Tibial nerve (tissue), 3 donors: ENCODE measurements around the gene NTF3.

ENCODE experiments used
- POLR2A ChIP-seq, 2 donors: fragments of 450-650 bp; IDR thresholded peaks; one replicate each; pipeline ENCODE4 v1.6.1; 2017; ENCODE audit warnings: antibody characterized with exemption in 2 of 2, mild to moderate bottlenecking in 2 of 2, moderate library complexity in 2 of 2
- TF ChIP-seq, protein P1 (sequence below), 5 experiments: fragments of 200-600 bp in 3 of 5; fragments of 450-650 bp in 2 of 5; sonication (generic) in 3 of 5; IDR thresholded peaks; one replicate each; pipeline ENCODE4 v1.5.1; 2016 to 2019; ENCODE audit warnings: antibody characterized with exemption in 5 of 5, mild to moderate bottlenecking in 3 of 5, moderate library complexity in 2 of 5

DNA sequence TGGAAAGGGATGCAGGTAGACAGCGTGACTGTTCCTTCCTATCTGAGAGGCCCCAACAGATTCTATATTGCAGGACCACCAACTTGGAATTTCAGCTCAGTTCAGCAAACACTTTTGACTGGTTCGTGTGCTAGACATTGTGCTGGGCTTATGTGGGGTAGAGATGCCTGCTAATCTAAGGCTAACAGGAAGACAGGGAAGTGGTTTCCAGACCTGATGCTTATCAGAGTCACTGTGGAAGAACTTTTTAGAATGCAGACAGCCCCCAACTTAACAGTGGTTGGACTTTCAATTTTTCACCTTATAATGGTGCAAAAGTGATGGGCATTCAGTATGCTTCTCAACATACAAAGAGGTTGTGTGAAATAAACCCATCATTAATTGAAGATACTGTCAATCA lies 32.2 kb downstream of the NTF3 start:
- TF ChIP-seq, protein P1, sequence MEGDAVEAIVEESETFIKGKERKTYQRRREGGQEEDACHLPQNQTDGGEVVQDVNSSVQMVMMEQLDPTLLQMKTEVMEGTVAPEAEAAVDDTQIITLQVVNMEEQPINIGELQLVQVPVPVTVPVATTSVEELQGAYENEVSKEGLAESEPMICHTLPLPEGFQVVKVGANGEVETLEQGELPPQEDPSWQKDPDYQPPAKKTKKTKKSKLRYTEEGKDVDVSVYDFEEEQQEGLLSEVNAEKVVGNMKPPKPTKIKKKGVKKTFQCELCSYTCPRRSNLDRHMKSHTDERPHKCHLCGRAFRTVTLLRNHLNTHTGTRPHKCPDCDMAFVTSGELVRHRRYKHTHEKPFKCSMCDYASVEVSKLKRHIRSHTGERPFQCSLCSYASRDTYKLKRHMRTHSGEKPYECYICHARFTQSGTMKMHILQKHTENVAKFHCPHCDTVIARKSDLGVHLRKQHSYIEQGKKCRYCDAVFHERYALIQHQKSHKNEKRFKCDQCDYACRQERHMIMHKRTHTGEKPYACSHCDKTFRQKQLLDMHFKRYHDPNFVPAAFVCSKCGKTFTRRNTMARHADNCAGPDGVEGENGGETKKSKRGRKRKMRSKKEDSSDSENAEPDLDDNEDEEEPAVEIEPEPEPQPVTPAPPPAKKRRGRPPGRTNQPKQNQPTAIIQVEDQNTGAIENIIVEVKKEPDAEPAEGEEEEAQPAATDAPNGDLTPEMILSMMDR (IDR thresholded peaks at IDR 0.05): no peak
- TF ChIP-seq POLR2A (IDR thresholded peaks at IDR 0.05): no peak
